ENCODE results near the gene LRRC8B.

- TF ChIP-seq EZH2 (IDR thresholded peaks at IDR 0.05; ENCODE audit: borderline replicate concordance) (no peak), EZH2phosphoT487 (IDR thresholded peaks at IDR 0.05; ENCODE audit: low read depth, severe bottlenecking, unreplicated experiment) (no peak)
- TF ChIP-seq, protein P1, sequence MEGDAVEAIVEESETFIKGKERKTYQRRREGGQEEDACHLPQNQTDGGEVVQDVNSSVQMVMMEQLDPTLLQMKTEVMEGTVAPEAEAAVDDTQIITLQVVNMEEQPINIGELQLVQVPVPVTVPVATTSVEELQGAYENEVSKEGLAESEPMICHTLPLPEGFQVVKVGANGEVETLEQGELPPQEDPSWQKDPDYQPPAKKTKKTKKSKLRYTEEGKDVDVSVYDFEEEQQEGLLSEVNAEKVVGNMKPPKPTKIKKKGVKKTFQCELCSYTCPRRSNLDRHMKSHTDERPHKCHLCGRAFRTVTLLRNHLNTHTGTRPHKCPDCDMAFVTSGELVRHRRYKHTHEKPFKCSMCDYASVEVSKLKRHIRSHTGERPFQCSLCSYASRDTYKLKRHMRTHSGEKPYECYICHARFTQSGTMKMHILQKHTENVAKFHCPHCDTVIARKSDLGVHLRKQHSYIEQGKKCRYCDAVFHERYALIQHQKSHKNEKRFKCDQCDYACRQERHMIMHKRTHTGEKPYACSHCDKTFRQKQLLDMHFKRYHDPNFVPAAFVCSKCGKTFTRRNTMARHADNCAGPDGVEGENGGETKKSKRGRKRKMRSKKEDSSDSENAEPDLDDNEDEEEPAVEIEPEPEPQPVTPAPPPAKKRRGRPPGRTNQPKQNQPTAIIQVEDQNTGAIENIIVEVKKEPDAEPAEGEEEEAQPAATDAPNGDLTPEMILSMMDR (IDR thresholded peaks at IDR 0.05; ENCODE audit: poor library complexity), result no peak
Measured at GRCh38 chr1:89535537-89535936, 10.9 kb downstream of the LRRC8B start.

Measured in hepatocyte (in vitro differentiated cells).